Keratinocyte (primary cell): ENCODE results near the gene ATM. TPM values are rescaled to one million over a fixed set of nuclear protein-coding genes. Genes with fewer than 3 reads are reported as not detected.

ENCODE experiments used
- DNase-seq: peaks from one replicate; pipeline ENCODE4 v3.0.0-alpha.2; 2011; ENCODE audit warnings: low read depth, missing footprints, low spot score
- FAIRE-seq: peaks from 2 replicates; lab custom pipeline; 2011; peaks lifted over from hg19 to GRCh38; lab: Jason Lieb, UNC
- H2AFZ ChIP-seq: 2 replicates; pipeline ENCODE4 v1.6.0; 2012; ENCODE audit warnings: low read length, control low read depth, inconsistent platforms; ENCODE audit not compliant: control insufficient read depth
- H3K27ac ChIP-seq: 2 replicates; pipeline ENCODE4 v1.5.1; 2011; ENCODE audit warnings: low read length; ENCODE audit not compliant: control insufficient read depth, insufficient read depth
- H3K27me3 ChIP-seq: 3 replicates; pipeline ENCODE4 v1.6.0; 2011; ENCODE audit warnings: low read length; ENCODE audit not compliant: control insufficient read depth, insufficient read depth; ENCODE audit errors: extremely low read depth
- H3K36me3 ChIP-seq, 2 experiments: 2 replicates in 1 of 2; 3 replicates in 1 of 2; pipeline ENCODE4 v1.5.1; 2011; ENCODE audit warnings: low read length in 2 of 2, mild to moderate bottlenecking in 1 of 2; ENCODE audit not compliant: control insufficient read depth in 2 of 2, insufficient read depth in 2 of 2; ENCODE audit errors: extremely low read depth in 1 of 2
- H3K4me1 ChIP-seq: 3 replicates; pipeline ENCODE4 v1.5.1; 2011; ENCODE audit warnings: low read length; ENCODE audit not compliant: control insufficient read depth, insufficient read depth; ENCODE audit errors: extremely low read depth
- H3K4me2 ChIP-seq: 3 replicates; pipeline ENCODE4 v1.6.0; 2011; ENCODE audit warnings: low read depth, low read length; ENCODE audit not compliant: control insufficient read depth, insufficient read depth; ENCODE audit errors: extremely low read depth
- H3K4me3 ChIP-seq, 3 experiments: fragments of 200-600 bp in 1 of 3; sonication (generic) in 1 of 3; 2 replicates in 2 of 3; 3 replicates in 1 of 3; pipeline ENCODE4 v1.5.1; 2011 to 2016; ENCODE audit warnings: low read length in 3 of 3, mild to moderate bottlenecking in 3 of 3, control low read depth in 2 of 3, inconsistent platforms in 1 of 3, low read depth in 1 of 3, mixed read lengths in 1 of 3, mixed run types in 1 of 3, moderate library complexity in 1 of 3; ENCODE audit not compliant: control insufficient read depth in 2 of 3, insufficient read depth in 2 of 3; ENCODE audit errors: extremely low read depth in 1 of 3
- H3K79me2 ChIP-seq: 2 replicates; pipeline ENCODE4 v1.6.0; 2012; ENCODE audit warnings: low read length; ENCODE audit not compliant: control insufficient read depth, insufficient read depth
- H3K9ac ChIP-seq: 3 replicates; pipeline ENCODE4 v1.6.0; 2011; ENCODE audit warnings: low read length; ENCODE audit not compliant: control insufficient read depth, insufficient read depth; ENCODE audit errors: extremely low read depth
- H3K9me1 ChIP-seq: 3 replicates; pipeline ENCODE4 v1.6.0; 2011; ENCODE audit warnings: low read length; ENCODE audit not compliant: control insufficient read depth, insufficient read depth; ENCODE audit errors: extremely low read depth
- H3K9me3 ChIP-seq: 2 replicates; pipeline ENCODE4 v1.5.1; 2012; ENCODE audit warnings: low read depth, low read length; ENCODE audit not compliant: control insufficient read depth
- H4K20me1 ChIP-seq: 3 replicates; pipeline ENCODE4 v1.6.0; 2011; ENCODE audit warnings: low read length; ENCODE audit not compliant: control insufficient read depth, insufficient read depth; ENCODE audit errors: extremely low read depth
- EZH2 ChIP-seq: IDR thresholded peaks from one replicate; pipeline ENCODE4 v1.6.1; 2012; ENCODE audit warnings: inconsistent platforms, mild to moderate bottlenecking, low read length, moderate library complexity
- dilution Hi-C: fragments of 300-500 bp; cut with MboI; formaldehyde crosslinking; loops from one replicate; pipeline ENCODE4 v1.7.0; 2020; ENCODE audit warnings: low sequenced_read_pairs; ENCODE audit not compliant: extremely low pct_ligation_motif_present
- polyA plus RNA-seq, 5 experiments: library from polyadenylated mRNA; depleted of rRNA in 3 of 5; stranded (reverse) in 3 of 5; stranded (forward) in 1 of 5; unstranded in 1 of 5; fragments of >200 nt; gene quantifications; 1 replicate in 1 of 5; 2 replicates in 3 of 5; 3 replicates in 1 of 5; pipeline versions ENCODE4 v1.2.1 to v1.2.3, GENCODE V29; 2011 to 2012; ENCODE audit warnings: missing spikeins in 2 of 5, low read depth in 1 of 5, low replicate concordance in 1 of 5
- TF ChIP-seq, protein P1 (sequence below), 3 experiments: IDR thresholded peaks in 1 of 3; conservative IDR thresholded peaks in 1 of 3; optimal IDR thresholded peaks in 1 of 3; 2 replicates in 2 of 3; 3 replicates in 1 of 3; pipeline versions ENCODE3 to v1.5.1; 2011; ENCODE audit warnings: low read length in 3 of 3, mild to moderate bottlenecking in 3 of 3, moderate library complexity in 2 of 3, control low read depth in 1 of 3, inconsistent platforms in 1 of 3; ENCODE audit not compliant: insufficient read depth in 2 of 3; ENCODE audit errors: extremely low read depth in 1 of 3

ATM gene
- polyA plus RNA-seq, 1 donor (not counting 4 experiments of a cell fraction or from before 2014, with no cell fraction given), result 28.5 TPM

GRCh38 chr11:108392353-108392752 is 169.5 kb downstream of the ATM start:
- H3K9me1 ChIP-seq, result no peaks in the 10 kb centered on the region
- no peaks in the 10 kb centered on the region for H4K20me1 ChIP-seq
- FAIRE-seq (no peak), DNase-seq (no peak)
- H3K27me3 ChIP-seq, result no peaks in the 10 kb centered on the region
- no peaks in the 10 kb centered on the region for H3K9me3 ChIP-seq
- no peak for TF ChIP-seq EZH2
- TF ChIP-seq, protein P1, sequence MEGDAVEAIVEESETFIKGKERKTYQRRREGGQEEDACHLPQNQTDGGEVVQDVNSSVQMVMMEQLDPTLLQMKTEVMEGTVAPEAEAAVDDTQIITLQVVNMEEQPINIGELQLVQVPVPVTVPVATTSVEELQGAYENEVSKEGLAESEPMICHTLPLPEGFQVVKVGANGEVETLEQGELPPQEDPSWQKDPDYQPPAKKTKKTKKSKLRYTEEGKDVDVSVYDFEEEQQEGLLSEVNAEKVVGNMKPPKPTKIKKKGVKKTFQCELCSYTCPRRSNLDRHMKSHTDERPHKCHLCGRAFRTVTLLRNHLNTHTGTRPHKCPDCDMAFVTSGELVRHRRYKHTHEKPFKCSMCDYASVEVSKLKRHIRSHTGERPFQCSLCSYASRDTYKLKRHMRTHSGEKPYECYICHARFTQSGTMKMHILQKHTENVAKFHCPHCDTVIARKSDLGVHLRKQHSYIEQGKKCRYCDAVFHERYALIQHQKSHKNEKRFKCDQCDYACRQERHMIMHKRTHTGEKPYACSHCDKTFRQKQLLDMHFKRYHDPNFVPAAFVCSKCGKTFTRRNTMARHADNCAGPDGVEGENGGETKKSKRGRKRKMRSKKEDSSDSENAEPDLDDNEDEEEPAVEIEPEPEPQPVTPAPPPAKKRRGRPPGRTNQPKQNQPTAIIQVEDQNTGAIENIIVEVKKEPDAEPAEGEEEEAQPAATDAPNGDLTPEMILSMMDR (optimal IDR thresholded peaks at IDR 0.05 in 1 of 3, IDR thresholded peaks at IDR 0.05 in 1 of 3, conservative IDR thresholded peaks at IDR 0.05 in 1 of 3; ENCODE audit: extremely low read depth in 1 of 3, insufficient read depth in 2 of 3, low read length in 3 of 3), result no peak
- no peak overlapping the region for H3K27ac ChIP-seq
- no peak overlapping the region for H2AFZ ChIP-seq
- H3K4me3 ChIP-seq, result no peak overlapping the region
- no peaks in the 10 kb centered on the region for H3K4me1 ChIP-seq
- no peaks in the 10 kb centered on the region for H3K36me3 ChIP-seq
- no peaks in the 10 kb centered on the region for H3K79me2 ChIP-seq
- no peak overlapping the region for H3K9ac ChIP-seq
- dilution Hi-C loops, result no loop called here
- H3K4me2 ChIP-seq, result no peak overlapping the region

DNA sequence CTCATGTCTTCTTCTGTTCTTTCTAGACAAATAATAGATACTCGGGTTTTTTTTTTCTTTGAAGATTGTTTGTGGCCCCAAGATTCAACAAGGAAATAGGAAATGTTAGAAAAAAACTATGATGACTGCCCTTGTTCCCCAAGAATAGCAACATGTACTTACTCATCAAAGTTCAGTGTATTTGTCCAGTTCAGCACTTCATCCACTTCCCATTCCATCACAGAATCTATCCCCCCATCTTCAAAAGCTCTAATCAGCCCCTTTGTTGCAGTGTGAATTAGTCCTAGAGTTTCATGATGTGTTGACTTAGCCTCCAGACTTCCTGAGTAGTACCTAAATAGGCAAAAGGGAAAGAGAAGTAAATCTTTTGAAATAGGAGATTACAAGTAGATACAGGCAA is 170.2 kb downstream of the ATM start:
- H3K9me1 ChIP-seq, result no peaks in the 10 kb centered on the region
- H3K9me3 ChIP-seq, result no peaks in the 10 kb centered on the region
- H3K36me3 ChIP-seq, result no peaks in the 10 kb centered on the region
- DNase-seq, result no peak
- dilution Hi-C loops, result no loop called here
- no peaks in the 10 kb centered on the region for H4K20me1 ChIP-seq
- no peak overlapping the region for H2AFZ ChIP-seq
- no peaks in the 10 kb centered on the region for H3K27me3 ChIP-seq
- no peak overlapping the region for H3K27ac ChIP-seq
- H3K4me3 ChIP-seq, result no peak overlapping the region
- no peak for TF ChIP-seq EZH2
- TF ChIP-seq, protein P1 (optimal IDR thresholded peaks at IDR 0.05 in 1 of 3, IDR thresholded peaks at IDR 0.05 in 1 of 3, conservative IDR thresholded peaks at IDR 0.05 in 1 of 3; ENCODE audit: extremely low read depth in 1 of 3, insufficient read depth in 2 of 3, low read length in 3 of 3), result no peak
- no peak overlapping the region for H3K9ac ChIP-seq
- H3K79me2 ChIP-seq, result no peaks in the 10 kb centered on the region
- no peak overlapping the region for H3K4me2 ChIP-seq
- no peaks in the 10 kb centered on the region for H3K4me1 ChIP-seq
- no peak for FAIRE-seq
